ENCODE results near the gene SLCO1B3. TPM values are rescaled to one million over a fixed set of nuclear protein-coding genes. Genes with fewer than 3 reads are reported as not detected.
"Not testable (repeated sequence)": the region's sequence is repeated elsewhere in the genome, so short reads cannot be mapped to it uniquely, and the experiment has no call there.

SLCO1B3 gene, protein sequence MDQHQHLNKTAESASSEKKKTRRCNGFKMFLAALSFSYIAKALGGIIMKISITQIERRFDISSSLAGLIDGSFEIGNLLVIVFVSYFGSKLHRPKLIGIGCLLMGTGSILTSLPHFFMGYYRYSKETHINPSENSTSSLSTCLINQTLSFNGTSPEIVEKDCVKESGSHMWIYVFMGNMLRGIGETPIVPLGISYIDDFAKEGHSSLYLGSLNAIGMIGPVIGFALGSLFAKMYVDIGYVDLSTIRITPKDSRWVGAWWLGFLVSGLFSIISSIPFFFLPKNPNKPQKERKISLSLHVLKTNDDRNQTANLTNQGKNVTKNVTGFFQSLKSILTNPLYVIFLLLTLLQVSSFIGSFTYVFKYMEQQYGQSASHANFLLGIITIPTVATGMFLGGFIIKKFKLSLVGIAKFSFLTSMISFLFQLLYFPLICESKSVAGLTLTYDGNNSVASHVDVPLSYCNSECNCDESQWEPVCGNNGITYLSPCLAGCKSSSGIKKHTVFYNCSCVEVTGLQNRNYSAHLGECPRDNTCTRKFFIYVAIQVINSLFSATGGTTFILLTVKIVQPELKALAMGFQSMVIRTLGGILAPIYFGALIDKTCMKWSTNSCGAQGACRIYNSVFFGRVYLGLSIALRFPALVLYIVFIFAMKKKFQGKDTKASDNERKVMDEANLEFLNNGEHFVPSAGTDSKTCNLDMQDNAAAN
- not detected for polyA plus RNA-seq (2013, experiment 1 of 2)
- polyA plus RNA-seq (2013, experiment 2 of 2) = not detected

DNA sequence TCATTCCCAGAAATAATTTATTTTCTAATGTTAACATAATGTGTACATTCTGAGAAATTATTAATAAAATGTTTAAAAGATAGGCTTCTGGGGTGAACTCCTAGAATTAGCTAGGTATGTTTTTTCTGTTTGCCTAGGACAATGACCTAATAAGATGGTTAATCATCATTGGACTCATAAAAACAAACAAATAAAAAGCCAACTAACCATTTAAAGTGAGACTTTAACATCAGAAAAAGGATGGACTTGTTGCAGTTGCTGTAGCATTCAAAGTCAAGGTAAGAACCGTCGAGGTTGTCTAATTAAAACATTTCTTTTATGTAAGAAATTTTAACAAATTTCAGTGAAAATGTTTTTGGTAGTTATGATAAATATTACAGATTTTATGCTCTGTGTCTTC lies at the start of gene SLCO1B3:
SLCO1B3 (plus strand) TSS at position 219 of the 400 bp plus-strand sequence. CDS start 5,034 bp downstream, outside the sequence.
- Histone ChIP-seq H3K27ac (ENCODE audit: low read depth, low read length) (no peak within 1 kb of the TSS), H3K4me3 (ENCODE audit: low read length) (no peak within 1 kb of the TSS), H3K36me3 (ENCODE audit: insufficient read depth, low read length) (no peaks in the 10 kb centered on the region), H3K27me3 (ENCODE audit: insufficient read depth, low read length) (no peaks in the 10 kb centered on the region), H3K9ac (ENCODE audit: low read depth, low read length) (no peak within 1 kb of the TSS), H3K9me3 (ENCODE audit: insufficient read depth, low read depth, low read length) (no peaks in the 10 kb centered on the region), H3K4me1 (ENCODE audit: insufficient read depth, low read length) (no peaks in the 10 kb centered on the region)
- WGBS = no CpG with 5 or more reads among the region's 2 CpGs

DNA sequence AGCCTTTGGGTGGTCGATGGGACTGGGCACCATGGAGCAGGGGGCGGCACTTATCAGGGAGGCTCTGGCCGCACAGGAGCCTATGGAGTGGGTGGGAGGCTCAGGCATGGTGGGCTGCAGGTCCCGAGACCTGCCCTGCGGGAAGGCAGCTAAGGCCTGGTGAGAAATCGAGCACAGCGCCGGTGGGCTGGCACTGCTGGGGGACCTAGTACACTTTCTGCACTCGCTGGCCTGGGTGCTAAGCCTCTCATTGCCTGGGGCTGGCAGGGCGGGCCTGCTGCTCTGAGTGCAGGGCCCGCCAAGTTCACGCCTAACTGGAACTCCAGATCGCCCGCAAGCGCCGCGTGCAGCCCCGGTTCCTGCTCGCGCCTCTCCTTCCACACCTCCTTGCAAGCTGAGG lies 33.1 kb upstream of the SLCO1B3 start:
- Histone ChIP-seq H3K27ac (ENCODE audit: low read depth, low read length) (no peak overlapping the region), H3K27me3 (ENCODE audit: insufficient read depth, low read length) (no peaks in the 10 kb centered on the region), H3K9ac (ENCODE audit: low read depth, low read length) (no peak overlapping the region), H3K36me3 (ENCODE audit: insufficient read depth, low read length) (no peaks in the 10 kb centered on the region), H3K4me1 (ENCODE audit: insufficient read depth, low read length) (no peaks in the 10 kb centered on the region), H3K9me3 (ENCODE audit: insufficient read depth, low read depth, low read length) (0 out of 2 replicates have a peak, but pooled peaks cover 7% of the 10 kb centered on the region), H3K4me3 (ENCODE audit: low read length) (no peak overlapping the region)
- WGBS = 92% methylated on average over 20 of the region's 20 CpGs

DNA sequence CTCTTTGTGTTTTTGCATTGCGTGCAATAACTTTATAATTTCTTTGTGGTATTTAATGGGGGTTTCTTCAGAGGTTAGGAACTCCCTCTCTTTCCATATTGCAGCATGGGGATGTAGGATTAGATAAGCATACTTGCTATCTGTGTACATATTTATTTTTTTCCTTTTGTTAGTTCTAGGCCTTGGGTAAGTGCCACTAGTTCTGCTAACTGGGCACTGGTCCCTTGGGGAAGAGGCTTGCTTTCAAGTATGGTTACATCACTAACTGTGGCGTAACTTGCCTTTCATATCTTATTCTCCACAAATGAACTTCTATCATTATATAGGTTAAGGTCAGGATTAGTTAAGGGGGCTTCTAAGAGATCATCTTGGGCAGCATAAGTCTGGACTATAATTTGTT lies 31.5 kb upstream of the SLCO1B3 start:
- Histone ChIP-seq H3K4me1 (ENCODE audit: insufficient read depth, low read length) (no peaks in the 10 kb centered on the region), H3K9ac (ENCODE audit: low read depth, low read length) (no peak overlapping the region), H3K27ac (ENCODE audit: low read depth, low read length) (no peak overlapping the region), H3K4me3 (ENCODE audit: low read length) (no peak overlapping the region), H3K9me3 (ENCODE audit: insufficient read depth, low read depth, low read length) (0 out of 2 replicates have a peak, but pooled peaks cover 7% of the 10 kb centered on the region), H3K36me3 (ENCODE audit: insufficient read depth, low read length) (no peaks in the 10 kb centered on the region), H3K27me3 (ENCODE audit: insufficient read depth, low read length) (no peaks in the 10 kb centered on the region)
- WGBS = no CpG with 5 or more reads among the region's 2 CpGs

DNA sequence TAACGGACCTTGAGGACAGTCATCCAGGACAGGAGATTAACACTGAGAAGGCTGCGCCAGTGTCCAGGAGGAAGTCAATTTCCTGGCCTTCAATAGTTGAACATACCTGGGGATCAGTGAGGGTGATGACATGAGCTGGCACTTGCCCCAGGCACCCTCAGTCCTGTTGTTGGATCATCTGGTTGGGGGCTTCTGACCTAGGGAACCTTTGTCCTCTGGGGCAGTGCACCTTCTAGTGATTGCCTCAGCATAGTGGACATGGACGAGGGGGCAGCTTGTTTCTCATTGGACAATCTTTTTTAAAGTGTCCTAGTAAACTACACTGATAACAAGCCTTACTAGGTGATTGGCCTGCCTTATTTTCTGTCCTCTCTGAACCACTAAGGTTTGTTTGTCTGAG lies 30.5 kb upstream of the SLCO1B3 start:
- H3K4me1 ChIP-seq (ENCODE audit: insufficient read depth, low read length); H3K9me3 ChIP-seq (ENCODE audit: insufficient read depth, low read depth, low read length); H3K9ac ChIP-seq (ENCODE audit: low read depth, low read length); H3K4me3 ChIP-seq (ENCODE audit: low read length); H3K27me3 ChIP-seq (ENCODE audit: insufficient read depth, low read length); H3K36me3 ChIP-seq (ENCODE audit: insufficient read depth, low read length); H3K27ac ChIP-seq (ENCODE audit: low read depth, low read length): not testable (repeated sequence)
- 95% methylated on average over 3 of the region's 3 CpGs for WGBS

DNA sequence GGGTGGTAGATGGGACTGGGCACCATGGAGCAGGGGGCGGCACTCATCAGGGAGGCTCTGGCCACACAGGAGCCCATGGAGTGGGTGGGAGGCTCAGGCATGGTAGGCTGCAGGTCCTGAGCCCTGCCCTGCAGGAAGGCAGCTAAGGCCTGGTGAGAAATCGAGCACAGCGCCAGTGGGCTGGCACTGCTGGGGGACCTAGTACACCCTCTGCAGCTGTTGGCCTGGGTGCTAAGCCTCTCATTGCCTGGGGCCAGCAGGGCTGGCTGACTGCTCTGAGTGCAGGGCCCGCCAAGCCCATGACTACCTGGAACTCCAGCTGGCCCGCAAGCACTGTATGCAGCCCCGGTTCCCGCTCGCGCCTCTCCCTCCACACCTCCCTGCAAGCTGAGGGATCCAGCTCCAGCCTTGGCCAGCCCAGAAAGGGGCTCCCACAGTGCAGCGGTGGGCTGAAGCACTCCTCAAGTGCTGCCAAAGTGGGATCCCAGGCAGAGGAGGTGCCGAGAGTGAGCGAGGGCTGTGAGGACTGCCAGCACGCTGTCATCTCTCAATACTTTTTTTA lies 26.6 kb upstream of the SLCO1B3 start:
- WGBS = 95% methylated on average over 12 of the region's 13 CpGs
- H3K36me3 ChIP-seq (ENCODE audit: insufficient read depth, low read length); H3K9me3 ChIP-seq (ENCODE audit: insufficient read depth, low read depth, low read length); H3K27ac ChIP-seq (ENCODE audit: low read depth, low read length); H3K4me3 ChIP-seq (ENCODE audit: low read length); H3K4me1 ChIP-seq (ENCODE audit: insufficient read depth, low read length); H3K9ac ChIP-seq (ENCODE audit: low read depth, low read length); H3K27me3 ChIP-seq (ENCODE audit: insufficient read depth, low read length): not testable (repeated sequence)

DNA sequence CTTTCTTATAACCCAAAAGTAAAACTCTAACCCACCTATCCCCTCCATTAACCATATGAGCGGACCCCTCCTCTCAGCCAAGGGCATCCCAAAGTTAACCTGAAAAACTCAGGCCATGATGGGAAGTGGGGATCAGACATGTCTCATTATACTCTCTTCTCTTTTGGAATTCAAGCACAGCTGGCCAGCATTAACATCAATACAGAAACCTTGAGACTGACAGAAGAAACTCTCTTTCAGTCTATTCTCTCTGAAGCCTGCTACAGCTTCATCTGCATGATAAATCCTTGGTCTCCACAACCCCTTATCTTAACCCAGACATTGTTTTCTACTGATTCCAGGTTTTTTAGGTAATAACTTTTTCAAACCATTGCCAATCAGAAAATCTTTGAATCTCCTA lies 17.5 kb upstream of the SLCO1B3 start:
- no peaks in the 10 kb centered on the region for H3K4me1 ChIP-seq (ENCODE audit: insufficient read depth, low read length)
- H3K27me3 ChIP-seq (ENCODE audit: insufficient read depth, low read length) = no peaks in the 10 kb centered on the region
- no peaks in the 10 kb centered on the region for H3K36me3 ChIP-seq (ENCODE audit: insufficient read depth, low read length)
- no peak overlapping the region for H3K27ac ChIP-seq (ENCODE audit: low read depth, low read length)
- no peak overlapping the region for H3K4me3 ChIP-seq (ENCODE audit: low read length)
- 0 out of 2 replicates have a peak, but pooled peaks cover 8% of the 10 kb centered on the region for H3K9me3 ChIP-seq (ENCODE audit: insufficient read depth, low read depth, low read length)
- WGBS = 87% methylated on average over 1 of the region's 1 CpG
- H3K9ac ChIP-seq (ENCODE audit: low read depth, low read length) = no peak overlapping the region

DNA sequence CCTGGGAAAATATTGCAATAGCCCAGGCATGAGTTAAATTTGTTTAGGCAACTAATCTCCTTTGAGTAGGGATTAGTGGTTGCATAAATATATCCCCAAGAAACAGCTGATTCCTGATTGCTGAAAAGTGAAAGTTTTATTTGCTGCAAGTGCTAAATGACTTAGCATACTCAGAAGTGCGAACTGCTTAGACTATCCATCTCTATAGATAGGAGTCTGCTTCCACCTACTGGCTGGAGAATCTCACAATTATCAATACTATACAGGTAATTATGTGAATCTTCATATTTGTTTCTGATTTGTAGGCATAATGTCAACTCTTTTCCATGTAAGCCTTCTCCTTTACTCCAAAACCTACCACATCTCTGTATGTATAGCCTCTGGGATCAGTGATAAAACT lies 12.0 kb upstream of the SLCO1B3 start:
- H3K9me3 ChIP-seq (ENCODE audit: insufficient read depth, low read depth, low read length) = no peaks in the 10 kb centered on the region
- H3K9ac ChIP-seq (ENCODE audit: low read depth, low read length) = no peak overlapping the region
- no peaks in the 10 kb centered on the region for H3K4me1 ChIP-seq (ENCODE audit: insufficient read depth, low read length)
- WGBS = no CpG with 5 or more reads among the region's 1 CpG
- no peaks in the 10 kb centered on the region for H3K36me3 ChIP-seq (ENCODE audit: insufficient read depth, low read length)
- no peaks in the 10 kb centered on the region for H3K27me3 ChIP-seq (ENCODE audit: insufficient read depth, low read length)
- H3K27ac ChIP-seq (ENCODE audit: low read depth, low read length) = no peak overlapping the region
- H3K4me3 ChIP-seq (ENCODE audit: low read length) = no peak overlapping the region

DNA sequence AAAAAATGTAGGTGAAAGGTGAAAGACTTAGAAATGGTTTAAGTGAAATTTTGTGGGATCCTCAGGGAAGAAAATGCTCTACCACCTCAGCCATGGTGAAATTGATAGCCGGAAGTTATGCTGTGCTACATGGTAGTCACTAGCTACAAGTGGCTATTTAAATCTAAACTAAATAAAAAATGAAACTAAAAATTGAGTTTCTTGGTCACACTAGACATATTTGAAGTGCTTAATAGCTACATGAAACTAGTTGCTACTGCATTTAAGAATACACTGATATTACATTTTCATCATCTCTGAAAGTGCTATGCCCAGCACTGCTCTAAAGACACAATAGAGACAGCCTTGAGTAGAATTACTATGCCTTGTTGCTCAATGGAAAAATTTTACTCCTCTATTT lies 10.3 kb upstream of the SLCO1B3 start:
- WGBS = 100% methylated on average over 1 of the region's 1 CpG
- Histone ChIP-seq H3K4me1 (ENCODE audit: insufficient read depth, low read length) (no peaks in the 10 kb centered on the region), H3K36me3 (ENCODE audit: insufficient read depth, low read length) (no peaks in the 10 kb centered on the region), H3K27me3 (ENCODE audit: insufficient read depth, low read length) (no peaks in the 10 kb centered on the region), H3K27ac (ENCODE audit: low read depth, low read length) (no peak overlapping the region), H3K9me3 (ENCODE audit: insufficient read depth, low read depth, low read length) (no peaks in the 10 kb centered on the region), H3K9ac (ENCODE audit: low read depth, low read length) (no peak overlapping the region), H3K4me3 (ENCODE audit: low read length) (no peak overlapping the region)

DNA sequence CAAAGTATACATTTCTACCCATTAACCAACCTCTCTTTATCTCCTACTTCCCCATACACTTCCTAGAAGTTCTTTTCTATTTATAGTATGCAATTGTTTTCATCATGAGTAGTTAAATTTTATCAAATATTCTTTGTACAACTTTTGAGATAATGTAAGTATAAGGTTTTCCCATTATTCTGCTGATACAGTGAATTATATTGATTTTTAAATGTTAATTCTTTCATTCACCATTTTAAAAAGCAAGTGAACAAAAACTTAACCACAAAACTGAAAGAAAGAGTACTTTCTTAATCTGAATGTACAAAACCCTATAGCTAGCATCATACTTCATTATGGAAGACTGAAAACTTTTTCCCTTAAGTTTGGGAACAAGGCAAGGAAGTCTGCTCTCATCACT lies 9.5 kb upstream of the SLCO1B3 start:
- Histone ChIP-seq H3K4me3 (ENCODE audit: low read length) (no peak overlapping the region), H3K9me3 (ENCODE audit: insufficient read depth, low read depth, low read length) (no peaks in the 10 kb centered on the region), H3K4me1 (ENCODE audit: insufficient read depth, low read length) (no peaks in the 10 kb centered on the region), H3K27me3 (ENCODE audit: insufficient read depth, low read length) (no peaks in the 10 kb centered on the region), H3K9ac (ENCODE audit: low read depth, low read length) (no peak overlapping the region), H3K36me3 (ENCODE audit: insufficient read depth, low read length) (no peaks in the 10 kb centered on the region), H3K27ac (ENCODE audit: low read depth, low read length) (no peak overlapping the region)

DNA sequence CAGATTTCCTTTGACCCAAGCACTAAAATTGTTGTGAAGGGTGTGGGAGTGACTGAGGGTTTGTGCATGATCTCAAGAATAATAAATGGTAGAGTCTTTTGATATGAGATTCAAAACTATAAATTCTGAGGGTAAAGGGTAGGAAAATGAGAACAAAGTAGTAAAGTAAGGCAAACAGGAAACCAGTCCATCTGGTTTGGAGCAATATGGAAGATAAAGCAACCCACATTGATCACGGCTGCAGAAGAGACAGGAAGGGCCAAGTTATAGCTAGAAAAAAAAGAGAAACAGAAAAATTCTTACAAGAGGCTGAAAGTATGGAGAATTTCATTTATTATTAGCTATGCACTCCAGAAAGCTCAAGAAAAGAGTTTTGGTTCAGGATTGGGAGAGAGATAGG lies 4.6 kb upstream of the SLCO1B3 start:
- no peak overlapping the region for H3K27ac ChIP-seq (ENCODE audit: low read depth, low read length)
- no peaks in the 10 kb centered on the region for H3K27me3 ChIP-seq (ENCODE audit: insufficient read depth, low read length)
- 95% methylated on average over 1 of the region's 1 CpG for WGBS
- H3K9ac ChIP-seq (ENCODE audit: low read depth, low read length) = no peak overlapping the region
- no peak overlapping the region for H3K4me3 ChIP-seq (ENCODE audit: low read length)
- H3K36me3 ChIP-seq (ENCODE audit: insufficient read depth, low read length) = no peaks in the 10 kb centered on the region
- H3K4me1 ChIP-seq (ENCODE audit: insufficient read depth, low read length) = no peaks in the 10 kb centered on the region
- H3K9me3 ChIP-seq (ENCODE audit: insufficient read depth, low read depth, low read length) = no peaks in the 10 kb centered on the region
